Measurements from ENCODE around the gene ASPA.

Gene ASPA

GRCh38 chr17:3533752-3534151 is 58.0 kb downstream of the ASPA start:
- no peak for DNase-seq (ENCODE audit: low spot score)

DNA sequence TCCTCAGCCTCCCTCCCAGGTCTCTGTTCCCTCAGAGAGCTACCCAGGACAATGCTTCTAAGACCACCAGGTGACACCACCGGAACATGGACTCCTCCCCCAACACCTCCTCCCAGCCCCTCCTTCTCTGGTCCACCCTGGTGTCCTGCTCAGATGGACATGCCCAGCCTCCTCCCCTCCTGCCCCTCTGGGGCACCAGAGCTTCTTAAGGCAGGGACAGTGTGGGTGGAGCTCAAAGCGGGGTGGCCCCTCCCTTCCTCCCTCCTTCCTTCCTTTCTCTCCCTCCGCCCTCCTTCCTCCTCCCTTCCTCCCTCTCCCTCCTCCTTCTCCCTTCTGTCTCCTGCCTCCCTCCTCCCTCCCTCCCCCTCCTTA is 59.1 kb downstream of the ASPA start:
- peak; percentile 63 for DNase-seq (ENCODE audit: low spot score)

DNA sequence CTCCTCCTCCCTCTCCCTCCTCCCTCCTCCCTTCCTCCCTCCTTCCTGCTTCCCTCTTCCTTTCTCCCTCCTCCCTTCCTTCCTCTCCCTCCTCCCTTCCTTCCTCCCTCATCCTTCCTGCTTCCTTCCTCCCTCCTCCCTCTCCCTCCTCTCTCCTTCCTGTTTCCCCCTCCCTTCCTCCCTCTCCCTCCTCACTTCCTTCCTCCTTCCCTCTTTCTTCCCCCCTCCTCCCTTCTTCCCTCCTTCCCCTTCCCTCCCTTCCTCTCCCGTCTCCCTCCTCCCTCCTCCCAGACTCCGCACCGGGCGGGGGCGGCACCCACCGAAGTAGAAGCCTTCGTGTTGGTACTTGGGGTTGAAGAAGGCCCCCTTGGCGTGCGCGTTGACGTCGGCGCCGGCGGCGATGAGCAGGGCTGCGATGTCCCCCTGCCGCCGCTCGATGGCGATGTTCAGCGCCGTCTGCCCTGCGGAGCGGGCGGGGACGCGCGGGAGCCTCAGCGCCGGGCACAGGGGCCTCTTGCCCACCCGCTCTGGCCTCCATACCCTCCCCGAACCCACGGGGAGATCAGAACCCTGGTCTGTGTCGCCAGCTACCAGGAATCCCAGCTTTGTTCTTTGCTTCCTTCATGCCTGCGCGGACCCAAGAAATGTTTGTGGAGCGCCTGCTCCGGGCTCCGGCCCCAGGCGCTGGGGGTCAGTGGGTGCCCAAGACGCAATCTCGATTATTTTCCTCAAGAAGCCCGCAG is 59.6 kb downstream of the ASPA start:
- DNase-seq (ENCODE audit: low spot score): peak; percentile 79

DNA sequence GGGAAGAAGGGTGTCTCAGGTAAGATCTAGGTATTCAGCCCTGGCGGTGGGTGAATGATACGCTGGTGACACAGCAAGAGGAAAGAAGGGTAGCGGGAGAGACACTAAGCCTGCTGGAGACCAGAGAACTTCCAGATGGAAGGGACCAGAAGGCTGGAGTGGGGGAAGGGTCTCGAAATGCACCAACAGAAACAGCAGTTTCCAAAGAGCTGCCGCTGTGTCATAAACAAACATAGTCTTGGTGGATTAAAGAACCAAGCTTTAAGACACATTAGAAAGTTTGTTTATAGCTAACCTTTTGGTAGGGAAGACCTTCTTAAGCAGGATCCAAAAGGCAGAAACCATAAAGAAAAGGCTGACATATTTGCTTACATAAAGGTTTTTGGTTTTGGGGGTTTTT is 60.9 kb downstream of the ASPA start:
- no peak for DNase-seq (ENCODE audit: low spot score)

DNA sequence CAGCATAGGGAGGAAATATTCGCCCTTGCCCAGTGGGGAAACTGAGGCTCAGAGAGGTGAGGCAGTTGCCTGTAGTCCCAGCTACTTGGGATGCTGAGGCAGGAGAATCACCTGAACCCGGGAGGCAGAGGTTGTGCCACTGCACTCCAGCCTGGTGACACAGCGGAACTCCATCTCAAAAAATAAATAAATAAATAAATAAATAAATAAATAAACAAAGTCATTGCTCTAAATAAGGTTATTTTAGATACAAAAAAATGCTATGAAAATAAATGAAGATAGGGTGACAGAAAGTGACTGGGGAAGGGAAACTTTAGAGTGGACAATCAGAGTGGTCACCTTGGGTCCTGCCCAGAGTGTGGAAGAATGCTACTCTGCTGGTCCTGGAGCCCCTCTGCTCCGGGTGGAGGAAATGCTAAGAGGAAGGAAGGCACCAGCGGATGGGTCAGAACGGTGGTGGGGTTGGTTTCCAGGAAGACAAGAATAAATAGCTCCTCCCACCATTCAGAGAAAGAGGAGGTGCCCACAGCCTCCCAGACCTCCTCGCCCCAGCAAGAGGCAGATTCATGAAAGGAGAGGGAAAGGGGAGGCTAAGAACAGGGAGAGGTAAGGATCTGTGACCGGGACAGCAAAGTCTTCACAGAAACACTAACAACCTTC is 64.2 kb downstream of the ASPA start:
- no peak for DNase-seq (ENCODE audit: low spot score)

DNA sequence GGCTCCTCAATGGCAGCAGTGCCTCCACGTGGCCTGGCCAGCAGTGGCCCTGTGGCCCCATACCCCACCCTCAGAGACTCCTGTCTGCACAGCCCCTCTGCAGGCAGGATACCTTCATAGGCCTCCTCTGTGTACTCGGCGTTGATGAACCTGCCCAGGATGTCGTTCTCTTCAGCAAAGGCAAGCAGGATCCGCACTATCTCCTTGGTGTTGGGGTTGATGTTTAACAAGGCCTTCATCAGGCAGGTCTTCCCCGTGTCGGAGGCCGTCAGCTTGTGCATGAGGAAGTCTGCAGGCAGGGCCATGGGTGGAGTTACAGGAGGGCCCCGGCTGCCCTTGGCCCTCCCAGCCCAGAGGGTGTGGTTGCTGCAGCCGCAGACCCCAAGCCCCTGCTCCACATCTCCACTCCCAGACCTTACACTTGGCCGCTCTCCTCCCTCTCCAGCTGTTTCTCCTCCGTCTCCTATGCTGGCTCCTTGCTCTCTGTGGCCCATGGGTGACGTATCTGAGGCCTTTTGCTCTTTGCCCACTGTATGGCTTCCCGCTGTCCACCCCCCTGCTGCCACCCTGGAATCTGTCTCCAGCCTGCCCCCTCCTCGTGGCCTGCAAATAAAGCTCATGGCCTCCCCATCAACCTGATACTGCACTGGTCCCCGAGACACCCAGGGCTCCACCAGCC is 66.8 kb downstream of the ASPA start:
- DNase-seq (ENCODE audit: low spot score): no peak

- DNase-seq (ENCODE audit: low spot score): no peak
Observed at GRCh38 chr17:3543453-3543852, 67.7 kb downstream of the ASPA start.

DNA sequence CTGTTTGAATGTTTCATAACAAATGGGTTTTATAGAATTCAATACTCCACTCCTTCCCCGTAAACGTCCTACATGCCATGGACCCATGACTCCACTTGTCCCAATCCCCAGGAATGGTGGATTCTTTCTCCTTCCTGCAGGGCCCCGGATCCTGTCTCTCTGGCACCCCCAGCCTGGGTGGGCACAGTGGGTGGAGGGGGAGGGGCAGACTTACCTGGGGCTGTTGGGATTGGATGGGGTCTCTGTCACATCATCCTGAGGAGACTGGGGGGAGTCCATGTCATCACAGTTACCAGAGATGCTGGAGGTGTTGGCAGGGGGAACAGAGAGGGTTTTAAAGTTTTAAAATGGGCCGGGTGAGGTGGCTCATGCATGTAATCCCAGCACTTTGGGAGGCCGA is 68.6 kb downstream of the ASPA start:
- DNase-seq (ENCODE audit: low spot score): no peak

DNA sequence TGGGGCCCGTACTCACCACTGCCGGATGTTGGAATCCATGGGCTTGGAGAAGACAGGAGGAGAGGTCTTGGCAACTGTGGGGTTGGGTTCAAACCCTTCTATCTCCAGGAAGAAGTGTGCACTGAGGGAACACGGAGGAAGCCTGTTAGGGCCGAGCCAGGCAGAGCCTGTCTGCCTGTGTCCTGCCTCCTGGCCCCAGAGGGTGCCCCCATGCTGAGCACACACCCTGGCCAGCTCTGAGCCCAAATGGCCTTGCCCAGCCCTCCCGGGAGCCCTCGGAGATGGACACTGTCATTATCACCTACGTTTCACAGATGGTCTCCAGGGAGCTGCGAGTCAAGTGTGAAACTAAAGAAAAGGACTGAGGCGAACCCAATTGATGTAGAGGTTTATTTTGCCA is 69.4 kb downstream of the ASPA start:
- no peak for DNase-seq (ENCODE audit: low spot score)

GRCh38 chr17:3546521-3546920 is 70.7 kb downstream of the ASPA start:
- DNase-seq (ENCODE audit: low spot score): no peak

- DNase-seq (ENCODE audit: low spot score): no peak
Observed at GRCh38 chr17:3546997-3547396, 71.2 kb downstream of the ASPA start.

DNA sequence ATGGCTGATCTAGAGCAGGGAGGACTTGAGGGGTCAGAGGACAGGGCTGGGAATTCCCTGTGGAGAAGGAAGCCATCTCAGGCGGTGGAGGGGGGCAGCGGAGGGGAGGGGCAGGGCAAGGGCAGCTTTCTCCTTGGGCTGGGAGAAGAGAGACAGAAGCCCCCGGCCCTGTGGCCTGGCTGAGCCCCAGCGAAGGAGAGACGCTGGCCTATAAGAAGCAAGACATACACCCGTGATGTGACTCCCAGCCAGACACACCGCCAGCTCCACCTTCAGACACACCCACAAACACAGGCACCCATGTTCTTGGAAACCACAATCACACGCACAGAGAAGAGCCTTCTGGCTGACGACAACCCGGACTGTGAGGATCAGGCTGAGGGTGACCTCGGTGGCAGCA is 71.8 kb downstream of the ASPA start:
- DNase-seq (ENCODE audit: low spot score): no peak

GRCh38 chr17:3549610-3550162 is 73.9 kb downstream of the ASPA start:
- DNase-seq (ENCODE audit: low spot score): no peak

DNA sequence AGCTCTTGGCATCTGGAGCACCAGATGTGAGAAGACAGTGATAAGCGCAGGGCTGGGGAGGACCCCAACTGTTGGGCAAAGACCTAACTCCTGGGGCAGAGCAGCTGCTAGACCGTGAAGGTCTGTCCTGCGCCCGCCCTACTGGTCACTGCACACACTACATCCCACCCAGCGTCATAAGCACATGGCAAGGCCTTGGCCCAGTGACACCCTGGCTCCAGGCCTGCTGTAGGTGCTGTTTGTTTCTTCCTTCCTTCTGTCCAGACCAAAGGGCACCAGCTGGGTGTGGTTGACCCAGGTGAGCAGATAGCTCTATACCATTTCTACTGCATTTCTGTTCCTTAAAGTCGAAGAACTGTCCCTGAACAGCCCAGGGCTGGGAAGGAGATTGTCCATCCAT is 75.4 kb downstream of the ASPA start:
- DNase-seq (ENCODE audit: low spot score): no peak

DNA sequence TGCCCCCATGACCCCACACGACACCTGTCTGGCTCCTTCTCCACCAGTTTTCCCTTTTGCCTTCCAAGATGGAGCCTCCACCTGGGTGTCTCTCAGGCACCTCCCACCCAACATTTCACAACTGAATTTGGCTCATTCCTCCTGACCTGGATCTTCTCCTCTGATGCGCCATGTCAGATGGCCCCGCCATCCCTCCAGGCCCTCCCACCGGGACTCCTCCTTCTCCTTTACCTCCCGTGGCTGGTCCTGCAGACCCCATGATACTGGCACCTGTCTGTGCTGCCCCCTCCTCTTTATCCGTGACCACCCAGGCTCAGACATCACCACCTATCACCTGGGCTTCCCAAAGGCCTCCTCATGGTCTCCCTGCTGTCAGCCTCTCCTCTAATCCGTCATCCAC is 77.1 kb downstream of the ASPA start:
- no peak for DNase-seq (ENCODE audit: low spot score)

All from SK-N-DZ (cell line).